Glomerular visceral epithelial cell (primary cell): ENCODE measurements around the gene TCF7L2.
A peak's percentile ranks its signal among the peaks of the same experiment; 100 is the strongest.
"Not testable (repeated sequence)": the region's sequence is repeated elsewhere in the genome, so short reads cannot be mapped to it uniquely, and the experiment has no call there.

Experiments used
- DNase-seq: peaks from one replicate; pipeline ENCODE4 v3.0.0-alpha.2; 2016; ENCODE audit errors: extremely low spot score

TCF7L2 gene

GRCh38 chr10:113093188-113094113, 143.4 kb downstream of the TCF7L2 start:
- peak; percentile 71 for DNase-seq

- peak; percentile 37 for DNase-seq
Measured at GRCh38 chr10:113094114-113094486, 144.1 kb downstream of the TCF7L2 start.

- DNase-seq: no peak
Measured at GRCh38 chr10:113095419-113096127, 145.5 kb downstream of the TCF7L2 start.

- DNase-seq: no peak
Measured at GRCh38 chr10:113096128-113096996, 146.3 kb downstream of the TCF7L2 start.

GRCh38 chr10:113097036-113097435, 147.0 kb downstream of the TCF7L2 start:
- DNase-seq: no peak

- DNase-seq: peak; percentile 78
Measured at GRCh38 chr10:113099431-113100183, 149.6 kb downstream of the TCF7L2 start.

GRCh38 chr10:113100281-113100680, 150.2 kb downstream of the TCF7L2 start:
- no peak for DNase-seq

GRCh38 chr10:113103131-113103840, 153.2 kb downstream of the TCF7L2 start:
- no peak for DNase-seq

GRCh38 chr10:113104047-113104446, 154.0 kb downstream of the TCF7L2 start:
- no peak for DNase-seq

GRCh38 chr10:113108194-113108835, 158.3 kb downstream of the TCF7L2 start:
- no peak for DNase-seq

GRCh38 chr10:113108948-113109347, 158.9 kb downstream of the TCF7L2 start:
- no peak for DNase-seq

GRCh38 chr10:113109482-113109881, 159.4 kb downstream of the TCF7L2 start:
- not testable (repeated sequence) for DNase-seq

- DNase-seq: no peak
Measured at GRCh38 chr10:113111260-113111659, 161.2 kb downstream of the TCF7L2 start.

GRCh38 chr10:113111900-113112853, 162.1 kb downstream of the TCF7L2 start:
- peak; percentile 31 for DNase-seq

GRCh38 chr10:113113241-113113640, 163.2 kb downstream of the TCF7L2 start:
- no peak for DNase-seq

GRCh38 chr10:113113918-113114317, 163.9 kb downstream of the TCF7L2 start:
- DNase-seq: no peak

GRCh38 chr10:113115556-113115955, 165.5 kb downstream of the TCF7L2 start:
- DNase-seq: no peak

GRCh38 chr10:113118882-113119281, 168.8 kb downstream of the TCF7L2 start:
- no peak for DNase-seq

- no peak for DNase-seq
Measured at GRCh38 chr10:113119801-113120200, 169.8 kb downstream of the TCF7L2 start.
